Activated T-helper 1 cell treated with anti-CD3 and anti-CD28 coated beads, Interleukin-12 subunit alpha, Interleukin-12 subunit beta, Interleukin-2, Interleukin-4 antibody, amounts not matched to agents 30 ng/mL and 10 ng/mL and 1 ng/mL, durations not matched to agents 14 hours and 24 hours and 36 hours (primary cell): ENCODE data around the gene MFSD6. TPM values are rescaled to one million over a fixed set of nuclear protein-coding genes. Genes with fewer than 3 reads are reported as not detected.

ENCODE experiments used
- DNase-seq: peaks from one replicate; pipeline ENCODE4 v3.0.0; 2021; ENCODE audit warnings: low spot score
- H3K27ac Mint-ChIP-seq: one replicate; pipeline ENCODE4 v1.8.0; 2021; ENCODE audit warnings: mild to moderate bottlenecking, mixed read lengths
- H3K27me3 Mint-ChIP-seq: one replicate; pipeline ENCODE4 v1.8.0; 2022; ENCODE audit warnings: mild to moderate bottlenecking, moderate library complexity, mixed read lengths; ENCODE audit not compliant: insufficient read depth
- H3K36me3 Mint-ChIP-seq: one replicate; pipeline ENCODE4 v1.8.0; 2021; ENCODE audit warnings: low read depth, mixed read lengths
- H3K4me1 Mint-ChIP-seq: one replicate; pipeline ENCODE4 v1.8.0; 2021; ENCODE audit warnings: low read depth, mixed read lengths
- H3K4me3 Mint-ChIP-seq: one replicate; pipeline ENCODE4 v1.8.0; 2021; ENCODE audit warnings: mild to moderate bottlenecking, moderate library complexity, mixed read lengths
- H3K9me3 Mint-ChIP-seq: one replicate; pipeline ENCODE4 v1.8.0; 2021; ENCODE audit warnings: mixed read lengths
- intact Hi-C: fragments of 100-400 bp; cut with micrococcal nuclease; formaldehyde crosslinking; loops from one replicate; pipeline ENCODE4 v1.15.1; 2024
- total RNA-seq: library from RNA; stranded (reverse); gene quantifications from 2 replicates; pipeline ENCODE4 v1.2.3, GENCODE V29; 2022

Gene MFSD6
- total RNA-seq, 1 donor from 2014 or later: 45.8 TPM

- intact Hi-C loops: loop anchor here (1.0 to 10.0 kb wide), 10 partner anchors 66 to 964 kb away; partner anchors contain the start of genes INPP1, NEMP2, STAT1 and WDR75
- Mint-ChIP-seq H3K4me1 (peaks cover 44% of the 10 kb centered on the region), H3K9me3 (no peaks in the 10 kb centered on the region), H3K27ac (peak overlapping the region; percentile 94), H3K27me3 (no peaks in the 10 kb centered on the region), H3K4me3 (peak overlapping the region; percentile 90), H3K36me3 (peaks cover 10% of the 10 kb centered on the region)
- DNase-seq: peak; percentile 66
These were observed 550 bp downstream of the MFSD6 start for GRCh38 chr2:190408538-190409271.

GRCh38 chr2:190409616-190410015 lies 1.5 kb downstream of the MFSD6 start:
- Mint-ChIP-seq H3K27ac (peak overlapping the region; percentile 94), H3K27me3 (no peaks in the 10 kb centered on the region), H3K9me3 (no peaks in the 10 kb centered on the region), H3K4me3 (peak overlapping the region; percentile 90), H3K4me1 (peaks cover 47% of the 10 kb centered on the region), H3K36me3 (peaks cover 12% of the 10 kb centered on the region)
- intact Hi-C loops: loop anchor here (5.0 to 10.0 kb wide), 6 partner anchors 67 to 965 kb away; partner anchors contain the start of genes INPP1, STAT1 and WDR75
- DNase-seq: no peak

DNA sequence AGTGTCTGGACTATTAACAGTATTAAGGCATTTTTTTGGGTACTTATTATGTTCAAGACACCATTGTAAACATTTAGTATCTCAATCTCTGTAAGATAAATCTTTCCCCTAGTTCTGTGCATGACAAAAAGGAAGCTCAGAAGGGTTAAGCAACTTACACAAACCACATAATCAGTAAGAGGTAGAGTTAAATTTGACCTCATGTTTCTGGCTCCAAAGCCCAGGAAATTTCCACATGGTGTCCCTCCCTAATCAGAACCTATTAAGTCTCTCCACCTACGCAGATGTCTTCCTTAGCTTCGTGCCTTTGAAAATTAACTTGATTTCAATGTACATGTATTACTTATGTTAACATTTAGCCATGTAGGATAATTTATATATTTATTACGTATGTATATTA lies 2.0 kb downstream of the MFSD6 start:
- Mint-ChIP-seq H3K36me3 (peaks cover 12% of the 10 kb centered on the region), H3K27me3 (no peaks in the 10 kb centered on the region), H3K27ac (peak overlapping the region; percentile 94), H3K4me3 (peak overlapping the region; percentile 90), H3K9me3 (no peaks in the 10 kb centered on the region), H3K4me1 (peaks cover 48% of the 10 kb centered on the region)
- intact Hi-C loops: no loop called here
- no peak for DNase-seq

- no peak for DNase-seq
- H3K4me1 Mint-ChIP-seq: peaks cover 72% of the 10 kb centered on the region
- no peak overlapping the region for H3K4me3 Mint-ChIP-seq
- H3K36me3 Mint-ChIP-seq: peaks cover 19% of the 10 kb centered on the region
- no peak overlapping the region for H3K27ac Mint-ChIP-seq
- no peaks in the 10 kb centered on the region for H3K9me3 Mint-ChIP-seq
- intact Hi-C loops: no loop called here
- H3K27me3 Mint-ChIP-seq: no peaks in the 10 kb centered on the region
These were observed 4.8 kb downstream of the MFSD6 start for GRCh38 chr2:190412966-190413365.

- H3K9me3 Mint-ChIP-seq: no peaks in the 10 kb centered on the region
- peaks cover 19% of the 10 kb centered on the region for H3K36me3 Mint-ChIP-seq
- DNase-seq: no peak
- no peak overlapping the region for H3K4me3 Mint-ChIP-seq
- intact Hi-C loops: no loop called here
- H3K27me3 Mint-ChIP-seq: no peaks in the 10 kb centered on the region
- H3K4me1 Mint-ChIP-seq: peaks cover 72% of the 10 kb centered on the region
- no peak overlapping the region for H3K27ac Mint-ChIP-seq
These were observed 5.3 kb downstream of the MFSD6 start for GRCh38 chr2:190413421-190413820.

DNA sequence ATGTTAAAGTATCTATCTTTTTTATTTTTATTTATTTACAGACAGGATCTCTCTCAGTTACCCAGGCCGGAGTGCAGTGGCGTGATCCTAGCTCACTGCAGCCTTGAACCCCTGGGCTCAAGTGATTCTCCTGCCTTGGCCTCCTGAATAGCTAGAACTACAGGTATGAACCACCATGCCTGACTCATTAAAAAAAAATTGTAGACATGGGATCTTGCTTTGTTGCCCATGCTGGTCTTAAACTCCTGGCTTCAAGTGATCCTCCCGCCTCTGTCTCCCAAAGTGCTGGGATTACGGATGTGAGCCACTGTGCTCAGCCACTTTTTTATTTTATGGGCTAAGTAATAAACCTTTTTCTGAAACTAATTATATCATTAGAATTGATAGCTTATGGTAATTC lies 7.1 kb downstream of the MFSD6 start:
- Mint-ChIP-seq H3K27me3 (no peaks in the 10 kb centered on the region), H3K36me3 (peaks cover 28% of the 10 kb centered on the region), H3K9me3 (no peaks in the 10 kb centered on the region), H3K27ac (no peak overlapping the region), H3K4me1 (peaks cover 71% of the 10 kb centered on the region), H3K4me3 (no peak overlapping the region)
- intact Hi-C loops: no loop called here
- DNase-seq: no peak

- peaks cover 74% of the 10 kb centered on the region for H3K4me1 Mint-ChIP-seq
- peaks cover 35% of the 10 kb centered on the region for H3K36me3 Mint-ChIP-seq
- no peaks in the 10 kb centered on the region for H3K9me3 Mint-ChIP-seq
- H3K27me3 Mint-ChIP-seq: no peaks in the 10 kb centered on the region
- H3K27ac Mint-ChIP-seq: peak overlapping the region; percentile 65
- H3K4me3 Mint-ChIP-seq: peak overlapping the region; percentile 19
- no peak for DNase-seq
- intact Hi-C loops: no loop called here
These were observed 7.9 kb downstream of the MFSD6 start for GRCh38 chr2:190415794-190416775.

DNA sequence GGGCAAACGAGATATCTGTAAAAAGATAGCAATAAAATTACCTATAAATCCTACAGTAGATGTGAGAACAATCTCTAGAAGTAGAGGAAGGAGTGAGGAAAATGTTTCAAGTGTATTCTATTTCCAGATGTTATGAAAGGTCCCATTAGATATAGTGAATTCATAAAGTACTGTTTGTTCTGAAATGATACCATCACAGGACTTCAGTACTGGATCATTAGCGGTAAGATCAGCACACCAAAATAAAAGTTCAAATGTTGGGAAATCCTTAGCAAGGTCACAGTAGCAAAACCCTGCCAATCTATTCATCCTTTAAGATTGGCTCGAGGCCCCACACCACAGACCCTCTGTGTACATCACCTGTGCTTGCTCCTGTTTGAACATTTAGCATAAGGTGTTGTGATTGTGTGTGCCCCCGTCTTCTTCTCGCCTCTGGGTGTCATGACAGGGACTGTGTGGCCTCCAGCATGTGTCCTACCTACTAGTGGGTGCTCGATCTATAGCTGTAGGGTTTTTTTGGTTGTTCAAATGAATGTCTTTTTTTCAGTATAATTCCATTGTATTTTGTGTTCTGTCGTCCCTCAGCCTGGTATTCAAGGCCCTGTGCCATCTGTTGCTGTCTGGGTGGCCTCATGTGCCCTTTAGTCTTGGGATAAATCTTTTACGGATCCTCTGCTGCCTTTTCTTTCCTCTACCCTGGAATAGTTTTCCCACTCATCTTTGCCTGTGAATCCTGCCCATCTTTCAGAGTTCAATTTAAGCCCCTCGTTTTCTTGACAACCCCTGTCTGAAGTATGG lies 9.1 kb downstream of the MFSD6 start:
- intact Hi-C loops: no loop called here
- Mint-ChIP-seq H3K4me1 (peaks cover 63% of the 10 kb centered on the region), H3K27ac (no peak overlapping the region)

DNA sequence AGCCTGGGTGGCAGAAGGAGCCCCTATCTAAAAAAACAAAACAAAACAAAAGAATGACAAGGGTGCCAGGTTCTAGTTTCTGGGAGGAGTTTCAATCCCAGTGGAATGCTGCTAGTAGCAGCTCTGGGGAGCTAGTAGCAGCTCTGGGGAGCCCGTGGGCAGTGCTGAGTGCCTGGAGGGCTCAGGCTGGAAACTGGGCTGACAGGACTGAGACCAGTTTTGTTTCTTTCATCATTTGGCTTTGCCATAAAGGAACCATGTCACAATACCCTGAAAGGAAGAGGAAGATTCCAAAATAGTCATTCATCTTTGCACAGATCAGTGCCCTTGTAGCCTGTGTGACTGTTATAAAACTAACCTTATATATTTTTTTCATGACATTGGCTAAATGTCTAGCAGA lies 10.6 kb downstream of the MFSD6 start:
- Mint-ChIP-seq H3K9me3 (no peaks in the 10 kb centered on the region), H3K36me3 (peaks cover 31% of the 10 kb centered on the region), H3K27ac (no peak overlapping the region), H3K27me3 (no peaks in the 10 kb centered on the region), H3K4me1 (peaks cover 57% of the 10 kb centered on the region), H3K4me3 (no peak overlapping the region)
- intact Hi-C loops: no loop called here
- DNase-seq: no peak

More for the DNA sequence above, 9.1 kb downstream of the MFSD6 start:
- no peak for DNase-seq
- H3K36me3 Mint-ChIP-seq: peaks cover 31% of the 10 kb centered on the region
- H3K4me3 Mint-ChIP-seq: no peak overlapping the region
- no peaks in the 10 kb centered on the region for H3K27me3 Mint-ChIP-seq
- no peaks in the 10 kb centered on the region for H3K9me3 Mint-ChIP-seq

DNA sequence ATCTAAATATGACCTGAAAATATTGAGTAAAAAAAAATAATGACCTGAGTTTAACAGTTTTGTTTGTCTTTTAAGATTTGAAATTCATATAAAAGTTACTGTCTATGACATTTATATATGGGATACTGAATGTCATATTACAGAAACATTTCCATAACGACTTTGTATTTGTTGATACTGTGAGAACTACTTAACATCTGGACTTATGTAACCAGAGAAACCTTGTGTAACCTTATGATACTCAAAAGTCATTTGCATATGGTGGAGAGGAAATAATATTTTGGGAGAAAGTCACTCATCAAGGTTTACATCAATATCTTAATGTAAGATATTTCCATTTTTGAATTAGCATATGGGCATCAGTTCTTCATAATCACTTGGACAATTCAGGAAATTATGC lies 12.6 kb downstream of the MFSD6 start:
- Mint-ChIP-seq H3K9me3 (no peaks in the 10 kb centered on the region), H3K4me3 (no peak overlapping the region), H3K36me3 (peaks cover 34% of the 10 kb centered on the region), H3K27ac (no peak overlapping the region), H3K27me3 (no peaks in the 10 kb centered on the region), H3K4me1 (peaks cover 58% of the 10 kb centered on the region)
- DNase-seq: no peak
- intact Hi-C loops: no loop called here

GRCh38 chr2:190425221-190425866 lies 17.2 kb downstream of the MFSD6 start:
- Mint-ChIP-seq H3K27ac (no peak overlapping the region), H3K4me1 (peaks cover 39% of the 10 kb centered on the region)

More at GRCh38 chr2:190425221-190425866, 17.2 kb downstream of the MFSD6 start:
- H3K27me3 Mint-ChIP-seq: no peaks in the 10 kb centered on the region
- H3K9me3 Mint-ChIP-seq: peaks cover 3% of the 10 kb centered on the region
- H3K36me3 Mint-ChIP-seq: peaks cover 41% of the 10 kb centered on the region
- intact Hi-C loops: no loop called here
- DNase-seq: no peak
- no peak overlapping the region for H3K4me3 Mint-ChIP-seq
